Measurements from ENCODE around the gene NEAT1. TPM values are rescaled to one million over a fixed set of nuclear protein-coding genes. Genes with fewer than 3 reads are reported as not detected.
A peak's percentile ranks its signal among the peaks of the same experiment; 100 is the strongest.

NEAT1 gene
- total RNA-seq, 1 donor from 2014 or later: 508 TPM

DNA sequence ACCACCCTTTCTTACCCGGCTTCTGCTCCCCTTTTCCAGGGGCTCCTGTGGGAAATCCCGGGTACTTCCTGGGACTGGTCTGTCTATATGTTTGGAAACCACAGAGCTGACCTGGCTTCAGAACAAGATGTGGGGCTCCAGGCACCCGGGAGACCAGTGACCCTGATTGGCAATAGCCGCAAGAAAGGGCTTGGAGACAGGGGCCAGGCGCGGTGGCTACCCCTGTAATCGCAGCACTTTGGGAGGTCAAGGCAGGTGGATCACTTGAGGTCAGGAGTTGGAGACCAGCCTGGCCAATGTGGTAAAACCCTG lies 3.2 kb upstream of the NEAT1 start:
- ATAC-seq: no peak
- no peak for DNase-seq
- intact Hi-C loops (cut with micrococcal nuclease): no loop called here

DNA sequence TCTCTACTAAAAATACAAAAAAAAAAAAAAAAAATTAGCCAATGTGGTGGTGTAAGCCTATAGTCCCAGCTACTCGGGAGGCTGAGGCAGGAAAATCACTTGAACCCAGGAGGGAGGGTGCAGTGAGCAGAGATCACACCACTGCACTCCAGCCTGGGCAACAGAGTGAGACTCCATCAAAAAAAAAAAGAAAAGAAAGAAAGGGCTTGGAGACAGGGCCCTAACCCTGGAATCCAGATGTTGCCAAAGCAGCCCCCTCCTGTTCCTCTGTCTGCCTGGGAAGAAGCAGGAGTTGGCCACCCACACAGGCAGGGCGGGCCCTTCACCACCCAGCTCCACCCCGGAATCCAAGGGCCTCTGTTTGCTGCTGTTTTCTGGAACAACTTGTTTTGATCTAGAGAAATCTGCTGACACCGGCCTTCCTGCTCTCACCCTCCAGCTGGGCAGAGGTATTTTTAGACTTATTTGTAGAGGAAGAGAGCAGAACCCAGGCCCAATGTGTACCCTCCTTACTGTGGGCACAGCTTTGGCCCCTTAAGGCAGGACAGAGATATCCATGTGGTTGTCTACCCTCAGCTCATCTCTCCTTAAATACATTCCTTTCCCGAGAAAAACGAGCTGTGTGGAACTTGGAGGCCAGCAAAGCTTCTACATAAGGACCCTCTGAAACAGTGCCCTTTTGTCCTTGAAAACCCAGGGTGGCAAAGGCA lies 2.7 kb upstream of the NEAT1 start:
- peak; percentile 42 for ATAC-seq
- peak; percentile 93 for DNase-seq
- intact Hi-C loops (cut with micrococcal nuclease): no loop called here

DNA sequence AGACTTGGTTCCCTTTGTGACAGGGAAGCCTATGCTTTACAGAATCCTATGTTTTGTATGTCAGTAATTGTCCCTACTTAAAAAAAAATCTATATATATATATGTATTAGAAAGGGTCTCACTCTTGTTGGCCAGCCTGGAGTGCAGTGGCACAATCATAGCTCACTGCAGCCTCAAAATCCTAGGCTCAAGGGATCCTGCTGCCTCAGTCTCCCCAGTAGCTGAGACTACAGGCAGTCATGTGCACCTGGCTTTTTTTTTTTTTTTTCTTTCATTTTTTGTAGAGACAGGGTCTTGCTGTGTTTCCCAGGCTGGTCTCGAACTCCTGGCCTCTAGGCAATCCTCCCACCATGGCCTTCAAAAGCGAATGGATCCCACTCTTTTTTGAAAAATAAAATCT lies 2.1 kb upstream of the NEAT1 start:
- no peak for ATAC-seq
- no peak for DNase-seq
- intact Hi-C loops (cut with micrococcal nuclease): no loop called here

DNA sequence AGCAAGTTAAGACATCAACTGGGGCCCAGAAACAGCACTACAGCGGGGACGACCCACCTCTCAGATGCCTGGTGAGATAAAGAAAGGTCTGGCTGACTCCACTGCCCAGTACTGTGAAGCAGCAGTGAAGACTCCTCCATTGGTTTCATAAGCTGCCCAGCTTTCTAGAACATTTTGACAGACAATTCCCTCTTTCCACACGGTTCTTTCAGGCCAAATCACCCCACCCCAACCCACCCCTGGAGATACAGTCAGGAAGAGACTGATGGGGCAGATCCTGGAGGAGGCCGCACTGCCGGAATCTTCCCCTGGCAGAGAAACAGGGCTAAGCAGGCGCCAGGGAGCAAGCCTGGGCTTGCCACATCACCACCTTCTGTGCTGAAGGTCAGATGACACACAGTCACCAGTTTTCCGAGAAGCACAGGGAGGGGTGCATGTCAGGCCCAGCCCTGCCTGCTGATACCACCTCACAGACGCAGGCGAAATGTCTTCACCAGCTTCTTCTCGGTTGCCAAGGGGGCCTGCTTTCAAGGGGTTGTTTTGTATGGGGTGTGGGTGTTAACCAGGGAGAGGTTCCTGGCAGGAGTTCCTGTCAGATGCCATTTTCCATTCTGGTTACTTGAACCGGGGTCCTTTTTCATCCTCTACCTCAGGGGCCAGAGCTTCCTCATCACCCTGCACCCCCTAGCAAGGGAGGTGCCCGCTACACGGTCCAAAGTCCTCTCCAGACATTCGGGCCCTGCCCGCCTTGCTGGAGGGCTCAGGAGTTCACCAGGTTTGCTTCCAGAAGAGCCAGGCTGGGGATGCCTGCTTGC lies 1.4 kb upstream of the NEAT1 start:
- ATAC-seq (peak; percentile 48), DNase-seq (peak; percentile 93)
- intact Hi-C loops (cut with micrococcal nuclease): no loop called here

DNA sequence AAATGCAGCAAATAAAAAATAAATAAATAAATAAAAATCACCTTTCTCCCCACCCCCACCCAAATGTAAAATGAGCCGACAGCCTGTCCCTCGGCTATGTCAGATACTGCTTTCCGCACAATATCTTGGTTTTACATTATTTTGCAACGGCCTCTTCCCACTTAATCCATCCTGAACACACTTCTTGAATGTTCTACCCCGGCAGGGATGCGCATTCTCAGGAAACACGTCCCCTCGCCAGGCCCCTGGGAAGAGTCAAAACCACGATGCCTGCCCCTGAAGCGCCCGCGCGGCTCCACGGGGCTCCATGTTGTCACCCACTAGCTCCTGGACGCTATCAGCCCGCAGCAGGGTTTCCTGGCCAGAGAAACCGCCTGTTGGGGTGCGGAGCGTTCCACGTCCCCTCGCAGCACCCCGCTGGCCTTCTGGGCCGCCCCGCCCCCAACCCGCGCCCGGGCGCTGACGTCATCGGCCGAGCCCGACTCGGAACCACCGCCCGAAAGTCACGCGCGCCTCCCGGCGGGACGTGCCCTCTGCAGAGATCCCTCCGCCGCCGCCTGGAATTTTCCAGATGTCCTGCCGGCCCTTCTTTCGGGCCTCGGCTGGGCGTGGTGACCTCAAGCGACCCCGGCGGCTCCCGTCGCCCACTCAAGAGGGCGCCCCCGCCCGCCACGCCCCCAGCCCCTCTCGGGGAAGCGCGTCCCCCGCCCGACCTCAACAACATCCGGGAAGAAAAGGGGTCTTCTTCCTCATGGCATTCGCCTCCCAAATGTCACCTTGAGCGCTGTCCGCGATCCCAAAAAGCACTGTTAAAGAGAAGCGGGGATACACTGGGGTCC lies 585 bp upstream of the NEAT1 start:
- DNase-seq: peak; percentile 99
- ATAC-seq: peak; percentile 46
- intact Hi-C loops (cut with micrococcal nuclease): no loop called here

DNA sequence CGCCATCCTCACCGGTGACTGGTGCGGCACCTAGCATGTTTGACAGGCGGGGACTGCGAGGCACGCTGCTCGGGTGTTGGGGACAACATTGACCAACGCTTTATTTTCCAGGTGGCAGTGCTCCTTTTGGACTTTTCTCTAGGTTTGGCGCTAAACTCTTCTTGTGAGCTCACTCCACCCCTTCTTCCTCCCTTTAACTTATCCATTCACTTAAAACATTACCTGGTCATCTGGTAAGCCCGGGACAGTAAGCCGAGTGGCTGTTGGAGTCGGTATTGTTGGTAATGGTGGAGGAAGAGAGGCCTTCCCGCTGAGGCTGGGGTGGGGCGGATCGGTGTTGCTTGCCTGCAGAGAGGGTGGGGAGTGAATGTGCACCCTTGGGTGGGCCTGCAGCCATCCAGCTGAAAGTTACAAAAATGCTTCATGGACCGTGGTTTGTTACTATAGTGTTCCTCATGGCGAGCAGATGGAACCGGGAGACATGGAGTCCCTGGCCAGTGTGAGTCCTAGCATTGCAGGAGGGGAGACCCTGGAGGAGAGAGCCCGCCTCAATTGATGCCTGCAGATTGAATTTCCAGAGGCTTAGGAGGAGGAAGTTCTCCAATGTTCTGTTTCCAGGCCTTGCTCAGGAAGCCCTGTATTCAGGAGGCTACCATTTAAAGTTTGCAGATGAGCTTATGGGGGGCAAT lies 1.1 kb downstream of the NEAT1 start:
- no peak for DNase-seq
- no peak for ATAC-seq
- intact Hi-C loops (cut with micrococcal nuclease): no loop called here

DNA sequence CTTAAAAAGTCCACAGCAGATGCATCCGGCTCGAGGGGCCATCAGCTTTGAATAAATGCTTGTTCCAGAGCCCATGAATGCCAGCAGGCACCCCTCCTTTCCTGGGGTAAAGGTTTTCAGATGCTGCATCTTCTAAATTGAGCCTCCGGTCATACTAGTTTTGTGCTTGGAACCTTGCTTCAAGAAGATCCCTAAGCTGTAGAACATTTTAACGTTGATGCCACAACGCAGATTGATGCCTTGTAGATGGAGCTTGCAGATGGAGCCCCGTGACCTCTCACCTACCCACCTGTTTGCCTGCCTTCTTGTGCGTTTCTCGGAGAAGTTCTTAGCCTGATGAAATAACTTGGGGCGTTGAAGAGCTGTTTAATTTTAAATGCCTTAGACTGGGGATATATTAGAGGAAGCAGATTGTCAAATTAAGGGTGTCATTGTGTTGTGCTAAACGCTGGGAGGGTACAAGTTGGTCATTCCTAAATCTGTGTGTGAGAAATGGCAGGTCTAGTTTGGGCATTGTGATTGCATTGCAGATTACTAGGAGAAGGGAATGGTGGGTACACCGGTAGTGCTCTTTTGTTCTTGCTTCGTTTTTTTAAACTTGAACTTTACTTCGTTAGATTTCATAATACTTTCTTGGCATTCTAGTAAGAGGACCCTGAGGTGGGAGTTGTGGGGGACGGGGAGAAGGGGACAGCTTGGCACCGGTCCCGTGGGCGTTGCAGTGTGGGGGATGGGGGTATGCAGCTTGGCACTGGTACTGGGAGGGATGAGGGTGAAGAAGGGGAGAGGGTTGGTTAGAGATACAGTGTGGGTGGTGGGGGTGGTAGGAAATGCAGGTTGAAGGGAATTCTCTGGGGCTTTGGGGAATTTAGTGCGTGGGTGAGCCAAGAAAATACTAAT lies 1.9 kb downstream of the NEAT1 start:
- ATAC-seq (no peak), DNase-seq (peak; percentile 68)
- intact Hi-C loops (cut with micrococcal nuclease): loop anchor here (5.0 kb wide), 1 partner anchor 78 kb away; no protein-coding TSS in a partner anchor

DNA sequence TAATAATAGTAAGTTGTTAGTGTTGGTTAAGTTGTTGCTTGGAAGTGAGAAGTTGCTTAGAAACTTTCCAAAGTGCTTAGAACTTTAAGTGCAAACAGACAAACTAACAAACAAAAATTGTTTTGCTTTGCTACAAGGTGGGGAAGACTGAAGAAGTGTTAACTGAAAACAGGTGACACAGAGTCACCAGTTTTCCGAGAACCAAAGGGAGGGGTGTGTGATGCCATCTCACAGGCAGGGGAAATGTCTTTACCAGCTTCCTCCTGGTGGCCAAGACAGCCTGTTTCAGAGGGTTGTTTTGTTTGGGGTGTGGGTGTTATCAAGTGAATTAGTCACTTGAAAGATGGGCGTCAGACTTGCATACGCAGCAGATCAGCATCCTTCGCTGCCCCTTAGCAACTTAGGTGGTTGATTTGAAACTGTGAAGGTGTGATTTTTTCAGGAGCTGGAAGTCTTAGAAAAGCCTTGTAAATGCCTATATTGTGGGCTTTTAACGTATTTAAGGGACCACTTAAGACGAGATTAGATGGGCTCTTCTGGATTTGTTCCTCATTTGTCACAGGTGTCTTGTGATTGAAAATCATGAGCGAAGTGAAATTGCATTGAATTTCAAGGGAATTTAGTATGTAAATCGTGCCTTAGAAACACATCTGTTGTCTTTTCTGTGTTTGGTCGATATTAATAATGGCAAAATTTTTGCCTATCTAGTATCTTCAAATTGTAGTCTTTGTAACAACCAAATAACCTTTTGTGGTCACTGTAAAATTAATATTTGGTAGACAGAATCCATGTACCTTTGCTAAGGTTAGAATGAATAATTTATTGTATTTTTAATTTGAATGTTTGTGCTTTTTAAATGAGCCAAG lies 2.7 kb downstream of the NEAT1 start:
- ATAC-seq (no peak), DNase-seq (no peak)
- intact Hi-C loops (cut with micrococcal nuclease): loop anchor here (5.0 kb wide), 1 partner anchor 77 kb away; no protein-coding TSS in a partner anchor

DNA sequence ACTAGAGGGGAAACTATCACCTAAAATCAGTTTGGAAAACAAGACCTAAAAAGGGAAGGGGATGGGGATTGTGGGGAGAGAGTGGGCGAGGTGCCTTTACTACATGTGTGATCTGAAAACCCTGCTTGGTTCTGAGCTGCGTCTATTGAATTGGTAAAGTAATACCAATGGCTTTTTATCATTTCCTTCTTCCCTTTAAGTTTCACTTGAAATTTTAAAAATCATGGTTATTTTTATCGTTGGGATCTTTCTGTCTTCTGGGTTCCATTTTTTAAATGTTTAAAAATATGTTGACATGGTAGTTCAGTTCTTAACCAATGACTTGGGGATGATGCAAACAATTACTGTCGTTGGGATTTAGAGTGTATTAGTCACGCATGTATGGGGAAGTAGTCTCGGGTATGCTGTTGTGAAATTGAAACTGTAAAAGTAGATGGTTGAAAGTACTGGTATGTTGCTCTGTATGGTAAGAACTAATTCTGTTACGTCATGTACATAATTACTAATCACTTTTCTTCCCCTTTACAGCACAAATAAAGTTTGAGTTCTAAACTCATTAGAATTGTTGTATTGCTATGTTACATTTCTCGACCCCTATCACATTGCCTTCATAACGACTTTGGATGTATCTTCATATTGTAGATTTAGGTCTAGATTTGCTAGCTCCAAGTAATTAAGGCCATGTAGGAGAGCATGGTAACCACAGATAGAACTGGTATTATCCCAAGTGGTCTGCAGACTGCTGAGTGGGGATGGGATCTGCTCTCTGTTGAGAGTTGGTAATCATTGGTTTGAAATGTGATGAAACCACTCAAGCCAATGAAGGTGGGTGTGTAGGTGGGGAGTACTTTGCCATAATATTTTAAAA lies 3.6 kb downstream of the NEAT1 start:
- no peak for ATAC-seq
- intact Hi-C loops (cut with micrococcal nuclease): loop anchor here (5.0 kb wide), 1 partner anchor 76 kb away; no protein-coding TSS in a partner anchor
- DNase-seq: no peak

DNA sequence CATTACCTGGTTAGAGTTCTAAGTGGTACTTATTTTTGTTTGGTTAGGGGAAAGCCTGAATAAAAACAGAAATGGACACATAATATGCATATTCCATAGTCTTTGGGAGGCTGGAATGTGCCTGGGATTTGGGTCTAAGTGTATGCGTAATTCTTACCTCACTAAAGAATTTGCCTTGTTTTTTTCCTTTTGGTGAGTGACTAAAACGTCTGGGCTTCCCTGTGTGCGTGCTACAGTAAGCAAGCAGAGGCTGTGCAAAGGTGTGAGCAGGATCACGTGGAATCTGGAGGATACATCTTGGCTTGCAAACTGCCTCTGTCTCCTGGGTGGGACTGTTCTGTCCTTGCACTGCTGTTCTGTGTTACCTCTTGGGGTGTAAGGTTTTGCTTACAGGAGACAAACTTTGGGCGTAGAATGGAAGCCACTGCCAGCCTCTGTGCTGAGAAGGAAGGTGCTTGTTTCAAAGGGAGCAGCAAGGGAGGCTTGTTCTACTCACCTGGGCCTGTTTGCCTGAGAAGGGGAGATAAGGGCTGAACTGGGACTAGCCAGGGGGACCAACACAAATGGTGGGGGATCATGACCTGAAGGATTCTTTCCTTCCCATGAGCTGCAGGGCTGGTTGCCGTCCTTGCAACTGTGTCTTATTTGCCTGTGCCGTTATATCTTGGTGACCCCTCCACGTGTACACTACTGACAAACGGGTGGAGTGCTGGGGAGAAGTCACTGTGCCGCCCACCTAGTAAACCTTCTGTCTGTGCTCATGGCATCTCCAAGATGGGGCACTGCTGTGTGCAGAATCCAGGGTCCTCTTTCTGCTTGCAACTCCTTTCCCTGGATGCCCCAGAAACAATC lies 4.5 kb downstream of the NEAT1 start:
- ATAC-seq (peak; percentile 1), DNase-seq (no peak)
- intact Hi-C loops (cut with micrococcal nuclease): loop anchor here (5.0 kb wide), 1 partner anchor 75 kb away; no protein-coding TSS in a partner anchor

DNA sequence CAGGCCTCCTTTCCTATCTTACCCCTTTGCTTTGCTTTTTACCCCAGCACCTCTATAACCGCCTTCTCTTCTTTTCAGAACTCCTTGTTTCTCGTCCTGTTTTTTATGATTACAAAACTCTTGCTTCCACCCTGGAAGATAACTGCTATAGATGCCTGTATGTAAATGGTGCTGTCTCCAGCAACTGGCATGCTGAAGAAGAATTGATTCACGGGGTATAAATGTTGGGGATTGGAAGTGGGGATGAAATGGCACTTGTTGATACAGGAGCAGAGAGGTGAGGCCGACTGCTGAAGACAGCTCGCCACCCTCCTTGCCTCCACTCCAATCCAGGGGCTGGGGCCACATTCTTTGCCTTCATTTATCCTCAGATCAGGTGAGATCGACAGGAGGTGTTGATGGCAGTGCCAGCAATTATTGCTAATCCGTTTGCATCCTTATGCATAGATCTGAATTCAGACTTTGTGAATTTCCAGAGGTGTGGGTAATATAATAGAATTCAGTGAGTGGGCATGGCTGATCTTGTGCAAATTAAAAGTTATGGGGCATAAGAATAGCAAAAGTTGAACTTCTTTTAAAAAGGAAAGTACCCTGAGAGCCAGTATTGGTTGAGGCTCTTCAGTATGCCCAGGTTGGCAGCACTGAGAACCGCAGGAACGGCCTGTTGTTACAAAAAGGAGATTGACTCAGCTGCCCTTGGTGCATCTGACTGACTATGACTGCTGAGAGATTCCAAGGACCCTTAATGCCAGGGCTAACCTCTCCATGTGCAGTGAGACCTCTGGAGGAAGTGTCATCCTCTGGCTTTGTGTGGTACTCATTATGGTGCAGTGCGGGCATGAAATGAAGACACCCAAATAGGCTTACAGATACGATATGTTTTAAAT lies 5.3 kb downstream of the NEAT1 start:
- peak; percentile 5 for ATAC-seq
- DNase-seq: no peak
- intact Hi-C loops (cut with micrococcal nuclease): loop anchor here (5.0 kb wide), 1 partner anchor 74 kb away; no protein-coding TSS in a partner anchor

DNA sequence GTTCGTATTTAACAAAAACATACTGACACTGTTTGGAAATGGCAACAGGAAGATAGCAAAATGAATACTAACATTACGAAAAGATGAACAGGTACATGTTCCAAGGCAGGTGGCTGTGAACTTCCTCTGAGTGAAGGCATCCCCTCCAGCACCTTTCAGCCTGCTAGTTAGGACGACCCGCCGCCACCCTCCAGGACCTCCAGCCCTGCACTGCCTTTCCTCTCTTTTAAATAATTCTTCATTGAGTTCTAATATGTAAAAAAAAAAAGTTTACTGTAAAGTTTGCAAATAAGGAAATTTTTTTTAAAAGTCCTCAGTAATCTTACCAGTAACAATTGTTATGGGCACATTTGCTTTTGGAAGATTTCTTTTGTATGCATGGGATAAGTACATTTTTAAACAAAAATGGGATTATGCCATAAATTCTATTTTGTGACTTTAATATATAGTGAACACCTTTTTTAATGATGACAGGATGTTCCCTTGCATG lies 6.0 kb downstream of the NEAT1 start:
- ATAC-seq: peak; percentile 4
- intact Hi-C loops (cut with micrococcal nuclease): loop anchor here (5.0 kb wide), 1 partner anchor 74 kb away; no protein-coding TSS in a partner anchor
- no peak for DNase-seq

DNA sequence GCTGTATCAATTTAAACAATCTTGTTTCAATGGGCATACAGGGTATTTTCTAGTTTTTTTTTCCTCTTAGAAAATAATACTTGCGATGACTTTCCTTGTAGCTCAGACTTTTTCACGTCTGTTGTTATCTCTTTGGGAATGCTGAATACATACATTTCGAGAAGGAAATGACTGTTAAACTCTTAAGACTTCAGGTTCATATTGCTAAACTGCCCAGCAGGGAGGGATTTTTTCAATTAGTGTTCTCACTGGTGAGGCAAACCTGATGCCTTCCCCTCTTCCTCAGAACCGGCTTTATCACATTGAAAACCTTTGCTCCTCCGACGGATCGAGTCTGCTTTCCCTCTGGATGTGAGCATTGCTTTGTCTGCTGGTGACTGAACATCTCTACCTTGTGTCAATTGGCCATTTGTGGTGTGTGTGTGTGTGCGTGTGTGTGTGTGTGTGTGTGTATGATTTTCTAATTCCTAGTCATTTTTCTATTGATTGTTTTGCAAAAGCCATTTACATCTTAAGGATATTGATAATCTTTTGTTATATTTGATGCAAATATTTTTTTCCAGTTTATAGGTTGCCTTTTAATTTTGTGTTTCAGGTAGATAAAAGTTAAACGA lies 6.6 kb downstream of the NEAT1 start:
- no peak for DNase-seq
- ATAC-seq: peak; percentile 2
- intact Hi-C loops (cut with micrococcal nuclease): loop anchor here (5.0 kb wide), 1 partner anchor 73 kb away; no protein-coding TSS in a partner anchor
